OCI-LY3 (cell line): ENCODE measurements around the gene METAP1.

Experiments
- EZH2phosphoT487 ChIP-seq: fragments of 200-600 bp; shearing (Covaris generic); IDR thresholded peaks from 2 replicates; pipeline ENCODE4 v1.6.1; 2018; ENCODE audit warnings: antibody characterized with exemption, mixed run types, low read depth
- TF ChIP-seq, protein P1 (sequence below): fragments of 200-600, 300-600 bp; sonication (generic); IDR thresholded peaks from 2 replicates; pipeline ENCODE4 v1.5.1; 2014; ENCODE audit warnings: antibody characterized with exemption, low read length, low read depth

DNA sequence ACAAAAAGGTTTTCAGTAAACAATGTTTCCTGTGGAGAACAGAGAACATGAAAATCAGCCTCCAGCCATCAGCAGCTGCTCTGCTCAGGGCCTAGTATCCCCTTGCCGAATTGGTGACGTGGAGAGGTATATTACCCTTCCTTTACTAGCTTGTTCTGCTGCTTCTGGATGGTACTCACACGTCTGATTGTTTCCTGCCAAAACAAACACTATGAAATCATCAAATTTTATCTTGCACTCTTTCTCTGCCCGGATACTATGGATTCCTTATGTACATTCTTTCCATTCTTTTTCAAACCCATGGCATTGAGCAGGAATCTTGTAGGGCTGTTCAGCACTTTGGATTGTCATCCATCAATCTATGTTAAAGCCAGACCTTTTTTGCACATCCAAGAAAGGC lies 18.8 kb upstream of the METAP1 start:
- TF ChIP-seq, protein P1, sequence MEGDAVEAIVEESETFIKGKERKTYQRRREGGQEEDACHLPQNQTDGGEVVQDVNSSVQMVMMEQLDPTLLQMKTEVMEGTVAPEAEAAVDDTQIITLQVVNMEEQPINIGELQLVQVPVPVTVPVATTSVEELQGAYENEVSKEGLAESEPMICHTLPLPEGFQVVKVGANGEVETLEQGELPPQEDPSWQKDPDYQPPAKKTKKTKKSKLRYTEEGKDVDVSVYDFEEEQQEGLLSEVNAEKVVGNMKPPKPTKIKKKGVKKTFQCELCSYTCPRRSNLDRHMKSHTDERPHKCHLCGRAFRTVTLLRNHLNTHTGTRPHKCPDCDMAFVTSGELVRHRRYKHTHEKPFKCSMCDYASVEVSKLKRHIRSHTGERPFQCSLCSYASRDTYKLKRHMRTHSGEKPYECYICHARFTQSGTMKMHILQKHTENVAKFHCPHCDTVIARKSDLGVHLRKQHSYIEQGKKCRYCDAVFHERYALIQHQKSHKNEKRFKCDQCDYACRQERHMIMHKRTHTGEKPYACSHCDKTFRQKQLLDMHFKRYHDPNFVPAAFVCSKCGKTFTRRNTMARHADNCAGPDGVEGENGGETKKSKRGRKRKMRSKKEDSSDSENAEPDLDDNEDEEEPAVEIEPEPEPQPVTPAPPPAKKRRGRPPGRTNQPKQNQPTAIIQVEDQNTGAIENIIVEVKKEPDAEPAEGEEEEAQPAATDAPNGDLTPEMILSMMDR, result no peak
- TF ChIP-seq EZH2phosphoT487, result no peak
